ENCODE measurements around the gene SLC6A13.

GRCh38 chr12:262113-262512 is 523 bp downstream of the SLC6A13 start:
- no peak for TF ChIP-seq CTCF (IDR thresholded peaks at IDR 0.05; ENCODE audit: poor library complexity)
- TF ChIP-seq EZH2 (IDR thresholded peaks at IDR 0.05; ENCODE audit: borderline replicate concordance) = no peak
